Mesendoderm (in vitro differentiated cells): Measurements from ENCODE around the gene DIP2B.

Source experiments
- DNase-seq: peaks from one replicate; pipeline ENCODE4 v3.0.0; 2013
- H2AK5ac ChIP-seq: 2 replicates; pipeline ENCODE4 v1.6.1; 2013; ENCODE audit warnings: low read length, inconsistent platforms
- H2BK120ac ChIP-seq: 2 replicates; pipeline ENCODE4 v1.6.1; 2013; ENCODE audit warnings: low read depth, mild to moderate bottlenecking, low read length, moderate library complexity, mixed read lengths
- H2BK15ac ChIP-seq: replicated peaks from 2 replicates; pipeline ENCODE4 v1.6.1; 2013; ENCODE audit warnings: low read depth, mild to moderate bottlenecking, moderate library complexity
- H2BK5ac ChIP-seq: 2 replicates; pipeline ENCODE4 v1.6.1; 2013; ENCODE audit warnings: low read length, inconsistent platforms
- H3K18ac ChIP-seq: 2 replicates; pipeline ENCODE4 v1.6.1; 2013; ENCODE audit warnings: mild to moderate bottlenecking, low read length, mixed read lengths
- H3K23ac ChIP-seq: one replicate; pipeline ENCODE4 v1.6.1; 2013; ENCODE audit warnings: low read length
- H3K27ac ChIP-seq: 2 replicates; pipeline ENCODE4 v1.5.1; 2013; ENCODE audit warnings: low read depth, mild to moderate bottlenecking, inconsistent platforms, low read length, moderate library complexity
- H3K27me3 ChIP-seq: 2 replicates; pipeline ENCODE4 v1.6.1; 2013; ENCODE audit warnings: low read length, control low read depth, mild to moderate bottlenecking, inconsistent platforms; ENCODE audit not compliant: insufficient read depth, poor library complexity
- H3K36me3 ChIP-seq: 2 replicates; pipeline ENCODE4 v1.6.1; 2013; ENCODE audit warnings: low read length, inconsistent platforms; ENCODE audit not compliant: control insufficient read depth, insufficient read depth
- H3K4ac ChIP-seq: one replicate; pipeline ENCODE4 v1.6.1; 2013; ENCODE audit warnings: low read depth, mild to moderate bottlenecking, low read length, moderate library complexity
- H3K4me1 ChIP-seq: 2 replicates; pipeline ENCODE4 v1.6.1; 2013; ENCODE audit warnings: low read depth, low read length, inconsistent platforms; ENCODE audit not compliant: control insufficient read depth
- H3K4me2 ChIP-seq: 2 replicates; pipeline ENCODE4 v1.6.1; 2013; ENCODE audit warnings: low read length
- H3K4me3 ChIP-seq: 2 replicates; pipeline ENCODE4 v1.5.1; 2013; ENCODE audit warnings: mild to moderate bottlenecking, low read length
- H3K56ac ChIP-seq: one replicate; pipeline ENCODE4 v1.6.1; 2013; ENCODE audit warnings: low read length
- H3K79me1 ChIP-seq: 2 replicates; pipeline ENCODE4 v1.6.1; 2013; ENCODE audit warnings: low read length, inconsistent platforms
- H3K79me2 ChIP-seq: 2 replicates; pipeline ENCODE4 v1.6.1; 2013; ENCODE audit warnings: mild to moderate bottlenecking, low read length; ENCODE audit not compliant: control insufficient read depth, insufficient read depth
- H3K9ac ChIP-seq: 2 replicates; pipeline ENCODE4 v1.6.1; 2013; ENCODE audit warnings: low read length, inconsistent platforms
- H4K5ac ChIP-seq: one replicate; pipeline ENCODE4 v1.6.1; 2013; ENCODE audit warnings: low read length
- H4K8ac ChIP-seq: one replicate; pipeline ENCODE4 v1.6.1; 2013; ENCODE audit warnings: low read depth, mild to moderate bottlenecking, control low read depth, low read length, moderate library complexity
- WGBS: extraction: QIAGEN DNeasy Blood & Tissue Kit; methylation state at CpG from one replicate; pipeline ENCODE4 v1.1.7; 2013; ENCODE audit warnings: low lambda C conversion rate, missing lambda C conversion rate; ENCODE audit not compliant: insufficient coverage; ENCODE audit errors: extremely low coverage; 5-methylcytosine and 5-hydroxymethylcytosine counted together

DIP2B gene

DNA sequence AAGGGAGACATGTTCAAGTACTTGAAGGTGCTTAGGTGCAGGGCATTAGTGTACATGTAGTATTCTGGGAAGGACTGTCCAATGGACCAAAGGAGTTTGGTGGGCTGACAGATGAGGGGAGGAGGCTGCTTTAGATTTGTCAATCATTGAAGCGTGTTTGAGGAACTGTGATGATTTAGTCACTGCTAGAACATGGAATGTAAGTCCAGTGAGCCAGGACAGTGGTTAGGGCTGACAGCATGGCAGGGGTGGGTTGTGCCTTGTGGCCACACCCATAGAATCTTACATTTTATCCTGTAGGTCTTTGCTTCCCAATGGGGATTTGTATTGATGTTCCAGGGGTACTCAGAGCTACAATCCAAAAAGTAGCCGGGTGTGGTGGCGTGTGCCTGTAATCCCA is 24.6 kb downstream of the DIP2B start:
- H3K27me3 ChIP-seq, result no peaks in the 10 kb centered on the region
- H3K4me2 ChIP-seq, result no peak overlapping the region
- no peak overlapping the region for H3K4ac ChIP-seq
- no peak overlapping the region for H3K9ac ChIP-seq
- no peak overlapping the region for H3K18ac ChIP-seq
- H2BK5ac ChIP-seq, result no peak overlapping the region
- H4K5ac ChIP-seq, result no peak overlapping the region
- no peak overlapping the region for H4K8ac ChIP-seq
- H3K56ac ChIP-seq, result no peak overlapping the region
- peaks cover 6% of the 10 kb centered on the region for H3K79me2 ChIP-seq
- H3K4me3 ChIP-seq, result no peak overlapping the region
- no peak overlapping the region for H3K27ac ChIP-seq
- no peak for DNase-seq
- H2BK15ac ChIP-seq, result no peak overlapping the region
- peaks cover 9% of the 10 kb centered on the region for H3K79me1 ChIP-seq
- no peak overlapping the region for H3K23ac ChIP-seq
- H2BK120ac ChIP-seq, result no peak overlapping the region
- no peak overlapping the region for H2AK5ac ChIP-seq
- H3K36me3 ChIP-seq, result no peaks in the 10 kb centered on the region
- peaks cover 10% of the 10 kb centered on the region for H3K4me1 ChIP-seq
- WGBS, result no CpG with 5 or more reads among the region's 3 CpGs

DNA sequence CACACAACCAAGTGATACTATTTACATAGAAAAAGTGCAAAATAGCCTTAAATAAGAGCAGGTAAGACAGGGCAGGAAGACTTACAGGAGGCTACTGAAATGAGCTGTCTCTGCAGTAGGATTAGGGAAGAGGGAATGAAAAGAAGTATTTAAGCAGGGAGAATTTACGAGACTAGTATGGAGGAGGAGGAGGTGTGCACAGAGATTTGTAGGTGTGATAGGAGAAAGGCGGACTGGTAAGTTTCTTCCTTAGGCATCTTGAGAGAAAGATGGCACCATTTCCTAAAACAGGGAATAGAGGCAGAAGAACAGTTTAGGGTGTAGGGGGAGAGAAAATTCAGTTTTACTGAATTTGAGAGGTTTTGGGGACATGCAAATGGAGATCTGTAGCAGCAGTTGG is 25.7 kb downstream of the DIP2B start:
- no CpG with 5 or more reads among the region's 2 CpGs for WGBS
- H3K4me3 ChIP-seq, result no peak overlapping the region
- H3K27me3 ChIP-seq, result no peaks in the 10 kb centered on the region
- peaks cover 10% of the 10 kb centered on the region for H3K4me1 ChIP-seq
- peaks cover 6% of the 10 kb centered on the region for H3K79me1 ChIP-seq
- H4K8ac ChIP-seq, result no peak overlapping the region
- H2BK5ac ChIP-seq, result no peak overlapping the region
- no peak overlapping the region for H3K23ac ChIP-seq
- DNase-seq, result no peak
- no peak overlapping the region for H2BK120ac ChIP-seq
- no peak overlapping the region for H3K4ac ChIP-seq
- H3K27ac ChIP-seq, result no peak overlapping the region
- peaks cover 10% of the 10 kb centered on the region for H3K79me2 ChIP-seq
- H3K9ac ChIP-seq, result no peak overlapping the region
- no peak overlapping the region for H4K5ac ChIP-seq
- no peak overlapping the region for H3K4me2 ChIP-seq
- H2AK5ac ChIP-seq, result no peak overlapping the region
- no peak overlapping the region for H2BK15ac ChIP-seq
- no peaks in the 10 kb centered on the region for H3K36me3 ChIP-seq
- H3K56ac ChIP-seq, result no peak overlapping the region
- H3K18ac ChIP-seq, result no peak overlapping the region

DNA sequence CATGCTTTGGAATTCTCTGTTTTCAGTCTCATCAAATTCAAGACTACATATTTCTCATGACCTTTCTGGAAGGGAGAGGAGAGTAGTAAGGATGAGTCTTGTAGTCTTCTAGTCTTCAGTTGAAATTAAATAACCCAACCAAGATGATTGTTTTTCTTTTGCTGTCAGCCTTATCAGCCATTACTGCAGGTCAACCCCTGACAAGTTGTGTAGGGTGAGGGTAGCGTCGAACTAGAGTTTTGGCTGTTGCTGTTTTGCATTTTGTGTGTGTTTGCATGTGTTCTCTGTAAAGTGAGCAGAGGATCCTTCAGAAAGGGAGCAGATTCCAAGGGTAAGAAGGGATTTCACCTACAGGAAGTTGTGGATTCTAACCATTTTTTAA is 28.4 kb downstream of the DIP2B start:
- no CpG with 5 or more reads among the region's 2 CpGs for whole genome bisulfite sequencing
- peak overlapping the region; percentile 33 for H3K27ac ChIP-seq

DNA sequence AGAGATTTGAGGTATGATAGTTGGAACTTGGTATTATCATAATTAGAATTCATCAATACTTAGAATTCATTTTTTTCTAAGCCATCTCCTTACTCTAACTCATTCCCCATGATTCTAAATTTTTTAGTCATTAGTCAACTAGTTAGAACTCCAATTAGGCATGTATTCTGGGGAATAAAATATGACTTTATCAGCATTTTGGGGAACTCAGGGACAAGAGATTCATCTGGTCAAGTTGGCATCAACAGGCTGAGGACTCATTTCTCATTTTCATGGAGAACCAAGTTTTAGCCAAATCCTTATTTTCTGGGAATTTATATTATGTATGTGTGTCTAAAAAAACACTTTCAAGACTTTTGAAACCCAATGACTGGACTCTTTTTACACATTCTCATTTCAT is 29.2 kb downstream of the DIP2B start:
- no peak overlapping the region for H3K4me3 ChIP-seq
- DNase-seq, result no peak
- no peak overlapping the region for H2BK5ac ChIP-seq
- no peak overlapping the region for H3K9ac ChIP-seq
- H3K79me2 ChIP-seq, result peaks cover 10% of the 10 kb centered on the region
- no peak overlapping the region for H3K23ac ChIP-seq
- H3K4me2 ChIP-seq, result no peak overlapping the region
- H2AK5ac ChIP-seq, result no peak overlapping the region
- no peak overlapping the region for H4K5ac ChIP-seq
- no peak overlapping the region for H2BK120ac ChIP-seq
- H2BK15ac ChIP-seq, result no peak overlapping the region
- H4K8ac ChIP-seq, result no peak overlapping the region
- H3K18ac ChIP-seq, result no peak overlapping the region
- H3K36me3 ChIP-seq, result no peaks in the 10 kb centered on the region
- H3K79me1 ChIP-seq, result peaks cover 2% of the 10 kb centered on the region
- H3K27me3 ChIP-seq, result no peaks in the 10 kb centered on the region
- no peak overlapping the region for H3K56ac ChIP-seq
- H3K4me1 ChIP-seq, result peaks cover 10% of the 10 kb centered on the region
- no peak overlapping the region for H3K4ac ChIP-seq
- H3K27ac ChIP-seq, result no peak overlapping the region

More for the DNA sequence above, 28.4 kb downstream of the DIP2B start:
- no peak overlapping the region for H3K4me2 ChIP-seq
- no peak overlapping the region for H3K4me3 ChIP-seq
- H3K4me1 ChIP-seq, result peaks cover 10% of the 10 kb centered on the region
- DNase-seq, result peak; percentile 48
- no peak overlapping the region for H3K4ac ChIP-seq
- peaks cover 10% of the 10 kb centered on the region for H3K79me2 ChIP-seq
- no peak overlapping the region for H4K5ac ChIP-seq
- peak overlapping the region; percentile 53 for H3K18ac ChIP-seq
- peak overlapping the region; percentile 26 for H2BK5ac ChIP-seq
- H4K8ac ChIP-seq, result no peak overlapping the region
- H3K27me3 ChIP-seq, result no peaks in the 10 kb centered on the region
- peak overlapping the region; percentile 29 for H3K56ac ChIP-seq
- H3K79me1 ChIP-seq, result peaks cover 2% of the 10 kb centered on the region
- no peaks in the 10 kb centered on the region for H3K36me3 ChIP-seq
- H2BK15ac ChIP-seq, result no peak overlapping the region
- no peak overlapping the region for H2BK120ac ChIP-seq
- no peak overlapping the region for H3K9ac ChIP-seq
- H2AK5ac ChIP-seq, result no peak overlapping the region
- no peak overlapping the region for H3K23ac ChIP-seq

DNA sequence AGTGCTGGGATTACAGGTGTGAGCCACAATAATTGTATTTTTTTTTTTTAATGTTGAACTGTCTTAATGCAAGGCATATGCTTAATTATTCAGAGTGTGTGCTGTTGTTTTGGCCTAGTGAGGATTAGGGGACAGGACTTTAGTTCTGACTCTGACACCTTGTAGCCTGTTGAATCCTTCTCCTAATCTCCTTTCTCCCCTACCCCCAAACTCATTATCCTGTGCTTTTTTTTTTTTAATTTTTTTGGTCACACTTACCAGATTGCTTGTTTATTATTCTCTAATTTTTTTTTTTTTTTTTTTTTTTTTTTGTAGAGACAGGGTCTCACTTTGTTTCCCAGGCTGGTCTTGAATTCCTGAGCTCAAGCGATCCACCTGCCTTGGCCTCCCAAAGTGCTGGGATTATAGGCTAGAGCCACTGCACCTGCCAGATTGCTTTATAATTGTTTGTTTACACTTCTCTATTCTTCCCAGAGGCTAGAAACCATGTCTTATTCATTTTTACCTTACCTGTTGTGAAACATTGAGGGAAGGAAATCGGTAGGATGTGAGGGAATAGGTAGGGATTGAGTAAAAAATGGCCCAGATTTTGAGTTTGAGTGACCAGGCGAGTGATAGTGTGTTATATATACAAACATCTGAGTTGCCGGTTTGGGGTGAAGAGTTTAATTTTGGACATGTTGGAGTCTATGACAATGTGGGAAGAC is 32.2 kb downstream of the DIP2B start:
- no peaks in the 10 kb centered on the region for H3K79me1 ChIP-seq
- no peaks in the 10 kb centered on the region for H3K36me3 ChIP-seq
- WGBS, result 100% methylated on average over 1 of the region's 4 CpGs
- peaks cover 5% of the 10 kb centered on the region for H3K4me1 ChIP-seq
- no peak overlapping the region for H3K4ac ChIP-seq
- no peak overlapping the region for H3K23ac ChIP-seq
- H3K27me3 ChIP-seq, result no peaks in the 10 kb centered on the region
- H3K9ac ChIP-seq, result no peak overlapping the region
- H2AK5ac ChIP-seq, result no peak overlapping the region
- no peak overlapping the region for H4K5ac ChIP-seq
- no peak overlapping the region for H2BK5ac ChIP-seq
- H2BK15ac ChIP-seq, result no peak overlapping the region
- H3K4me2 ChIP-seq, result no peak overlapping the region
- no peak overlapping the region for H2BK120ac ChIP-seq
- DNase-seq, result no peak
- H3K18ac ChIP-seq, result no peak overlapping the region
- no peak overlapping the region for H4K8ac ChIP-seq
- H3K4me3 ChIP-seq, result no peak overlapping the region
- no peak overlapping the region for H3K56ac ChIP-seq
- H3K79me2 ChIP-seq, result peaks cover 9% of the 10 kb centered on the region
- no peak overlapping the region for H3K27ac ChIP-seq

DNA sequence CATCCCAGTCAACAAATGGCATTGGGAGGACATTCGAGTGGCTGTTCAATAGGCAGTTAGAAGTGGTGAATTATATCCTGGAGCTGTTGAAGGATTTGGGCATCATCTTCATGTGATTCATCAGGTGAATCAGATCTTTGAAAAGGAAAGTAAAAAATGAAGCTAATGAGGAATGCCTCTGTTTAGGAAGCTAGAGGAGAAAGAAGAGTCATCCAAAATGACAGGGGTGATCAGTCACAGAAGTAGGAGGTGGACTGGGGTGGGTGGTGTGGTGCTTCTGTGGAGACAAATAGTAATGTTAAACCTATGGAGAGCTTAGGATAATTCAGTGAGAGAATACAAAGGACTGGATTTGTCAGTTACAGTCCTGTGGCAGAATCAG is 32.7 kb downstream of the DIP2B start:
- Histone ChIP-seq H3K9ac (no peak overlapping the region), H2BK120ac (no peak overlapping the region), H3K4ac (no peak overlapping the region), H3K56ac (no peak overlapping the region), H3K23ac (no peak overlapping the region), H3K36me3 (no peaks in the 10 kb centered on the region), H2BK5ac (no peak overlapping the region), H3K79me2 (peaks cover 9% of the 10 kb centered on the region), H2AK5ac (no peak overlapping the region), H3K79me1 (no peaks in the 10 kb centered on the region), H3K27me3 (no peaks in the 10 kb centered on the region), H3K4me3 (no peak overlapping the region), H2BK15ac (no peak overlapping the region), H4K8ac (no peak overlapping the region), H3K4me2 (no peak overlapping the region), H3K27ac (no peak overlapping the region), H3K18ac (no peak overlapping the region), H4K5ac (no peak overlapping the region), H3K4me1 (peaks cover 3% of the 10 kb centered on the region)
- WGBS, result no CpG with 5 or more reads among the region's 1 CpG
- no peak for DNase-seq
